Mesenchymal stem cell (in vitro differentiated cells and primary cell): ENCODE measurements around the gene SNRPA1.
A peak's percentile ranks its signal among the peaks of the same experiment; 100 is the strongest.

Experiments used
- DNase-seq: peaks from one replicate; pipeline ENCODE4 v3.0.0-alpha.2; 2013
- H2AFZ ChIP-seq: one replicate; pipeline ENCODE4 v1.6.1; 2013; ENCODE audit warnings: low read depth, mild to moderate bottlenecking, control low read depth, inconsistent platforms, low read length, moderate library complexity
- H2AK5ac ChIP-seq: 2 replicates; pipeline ENCODE4 v1.6.1; 2013; ENCODE audit warnings: low read length, moderate library complexity, mild to moderate bottlenecking, inconsistent platforms; ENCODE audit not compliant: severe bottlenecking
- H2BK120ac ChIP-seq: one replicate; pipeline ENCODE4 v1.6.1; 2013; ENCODE audit warnings: low read depth, mild to moderate bottlenecking, inconsistent platforms, low read length, moderate library complexity
- H2BK12ac ChIP-seq, 2 experiments: one replicate each; pipeline ENCODE4 v1.6.1; 2013; ENCODE audit warnings: inconsistent platforms in 2 of 2, low read length in 2 of 2, mild to moderate bottlenecking in 2 of 2, moderate library complexity in 2 of 2, control low read depth in 1 of 2
- H2BK15ac ChIP-seq: one replicate; pipeline ENCODE4 v1.6.1; 2013; ENCODE audit warnings: mild to moderate bottlenecking, low read depth, inconsistent platforms; ENCODE audit not compliant: poor library complexity, severe bottlenecking
- H2BK5ac ChIP-seq: 2 replicates; pipeline ENCODE4 v1.6.1; 2013; ENCODE audit warnings: low read depth, mild to moderate bottlenecking, low read length, control low read depth, inconsistent platforms; ENCODE audit not compliant: poor library complexity, severe bottlenecking
- H3K14ac ChIP-seq, 2 experiments: one replicate each; pipeline ENCODE4 v1.6.1; 2013; ENCODE audit warnings: inconsistent platforms in 2 of 2, low read length in 2 of 2, control low read depth in 1 of 2, mild to moderate bottlenecking in 1 of 2, moderate library complexity in 1 of 2
- H3K18ac ChIP-seq, 2 experiments: one replicate each; pipeline ENCODE4 v1.6.1; 2013; ENCODE audit warnings: inconsistent platforms in 2 of 2, low read length in 2 of 2, control low read depth in 1 of 2, low read depth in 1 of 2, mild to moderate bottlenecking in 1 of 2
- H3K23ac ChIP-seq, 2 experiments: one replicate each; pipeline ENCODE4 v1.6.1; 2013; ENCODE audit warnings: inconsistent platforms in 2 of 2, low read length in 2 of 2, mild to moderate bottlenecking in 2 of 2, moderate library complexity in 2 of 2, control low read depth in 1 of 2
- H3K27ac ChIP-seq: 2 replicates; pipeline ENCODE4 v1.5.1; 2013; ENCODE audit warnings: mild to moderate bottlenecking, moderate library complexity, low read length, control low read depth, inconsistent platforms; ENCODE audit not compliant: poor library complexity, severe bottlenecking
- H3K27me3 ChIP-seq, 2 experiments: 2 replicates each; pipeline versions ENCODE4 v1.6.1 to v1.7.0; 2013; ENCODE audit warnings: low read length in 2 of 2, mild to moderate bottlenecking in 2 of 2, moderate library complexity in 2 of 2, control low read depth in 1 of 2, inconsistent platforms in 1 of 2; ENCODE audit not compliant: control insufficient read depth in 1 of 2, insufficient read depth in 1 of 2
- H3K36me3 ChIP-seq, 2 experiments: 2 replicates each; pipeline versions ENCODE4 v1.6.1 to v1.7.0; 2013; ENCODE audit warnings: low read length in 2 of 2, control low read depth in 1 of 2, inconsistent platforms in 1 of 2, low read depth in 1 of 2, mild to moderate bottlenecking in 1 of 2; ENCODE audit not compliant: insufficient read depth in 2 of 2, control insufficient read depth in 1 of 2
- H3K4ac ChIP-seq, 2 experiments: one replicate each; pipeline ENCODE4 v1.6.1; 2013; ENCODE audit warnings: inconsistent platforms in 2 of 2, low read length in 2 of 2, mild to moderate bottlenecking in 2 of 2, moderate library complexity in 2 of 2, control low read depth in 1 of 2, low read depth in 1 of 2
- H3K4me1 ChIP-seq: 2 replicates; pipeline ENCODE4 v1.6.1; 2013; ENCODE audit warnings: low read depth, low read length, control low read depth; ENCODE audit not compliant: control insufficient read depth, insufficient read depth
- H3K4me2 ChIP-seq: 2 replicates; pipeline ENCODE4 v1.6.1; 2013; ENCODE audit warnings: low read length, mild to moderate bottlenecking, inconsistent platforms; ENCODE audit not compliant: poor library complexity, severe bottlenecking
- H3K4me3 ChIP-seq, 2 experiments: 2 replicates each; pipeline versions ENCODE4 v1.5.1 to v1.7.0; 2013; ENCODE audit warnings: low read length in 2 of 2, mild to moderate bottlenecking in 2 of 2, control low read depth in 1 of 2, low read depth in 1 of 2; ENCODE audit not compliant: insufficient read depth in 1 of 2
- H3K79me1 ChIP-seq: replicated peaks from 2 replicates; pipeline ENCODE4 v1.6.1; 2013; ENCODE audit warnings: mild to moderate bottlenecking, control low read depth, low read length, inconsistent platforms; ENCODE audit not compliant: poor library complexity, severe bottlenecking
- H3K9ac ChIP-seq: 2 replicates; pipeline ENCODE4 v1.7.0; 2013; ENCODE audit warnings: mild to moderate bottlenecking, low read length, moderate library complexity
- H3K9me3 ChIP-seq: 2 replicates; pipeline ENCODE4 v1.7.0; 2013; ENCODE audit warnings: mild to moderate bottlenecking, low read length; ENCODE audit not compliant: control insufficient read depth
- H4K8ac ChIP-seq: one replicate; pipeline ENCODE4 v1.6.1; 2013; ENCODE audit warnings: inconsistent platforms, mild to moderate bottlenecking, low read length, moderate library complexity
- H4K91ac ChIP-seq: one replicate; pipeline ENCODE4 v1.6.1; 2013; ENCODE audit warnings: mild to moderate bottlenecking, low read length, inconsistent platforms
- WGBS: methylation state at CpG from one replicate; pipeline ENCODE4 v1.1.7; 2013; ENCODE audit warnings: mixed read lengths; 5-methylcytosine and 5-hydroxymethylcytosine counted together

SNRPA1 gene

DNA sequence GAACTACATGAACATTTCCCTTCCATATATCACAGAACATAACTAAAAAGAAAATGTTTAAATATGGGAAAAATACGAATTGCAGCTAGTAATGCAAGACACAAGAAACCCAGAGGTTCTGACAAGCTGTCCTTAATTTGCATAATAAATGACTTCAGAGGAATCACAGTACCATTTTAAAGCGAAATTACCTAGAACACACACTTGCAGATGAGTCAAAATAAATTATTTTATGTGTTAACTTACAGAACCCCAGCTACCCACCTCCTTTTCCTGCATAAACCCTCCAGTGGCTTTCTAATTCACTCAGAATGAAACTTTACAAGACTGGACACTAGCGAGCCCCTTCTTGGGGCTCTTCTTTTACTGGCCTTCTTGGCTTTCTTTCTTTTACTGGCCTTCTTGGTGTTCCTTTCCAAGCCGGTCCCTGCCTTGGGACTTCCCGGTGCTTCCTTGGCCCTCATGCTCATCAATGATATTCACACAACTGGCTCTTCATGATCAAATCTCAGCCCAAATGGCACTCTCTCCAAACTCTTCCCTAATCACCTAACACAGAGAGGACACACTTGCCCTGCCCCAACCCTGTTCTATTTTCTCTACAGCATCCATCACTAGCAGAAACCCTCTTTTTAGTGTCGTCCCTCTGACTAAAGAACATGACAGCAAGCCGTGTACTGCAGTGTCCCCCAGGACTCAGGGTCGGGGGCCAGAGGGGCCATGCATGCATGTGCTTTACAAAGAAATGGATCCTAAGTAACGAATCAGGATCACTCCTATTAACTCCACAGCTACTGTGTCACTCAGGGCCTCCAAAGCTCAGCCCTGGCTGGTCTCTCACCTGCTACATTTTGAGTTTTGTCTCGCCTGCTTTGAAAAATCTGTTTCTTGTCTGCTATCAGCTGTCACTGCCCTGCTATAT lies 48.0 kb downstream of the SNRPA1 start:
- Histone ChIP-seq H2BK120ac (no peak overlapping the region), H3K4me1 (peaks cover 18% of the 10 kb centered on the region), H3K36me3 (peaks cover 24 to 25% of the 10 kb centered on the region in 2 experiments), H3K23ac (no peak overlapping the region), H3K4ac (no peak overlapping the region), H2AK5ac (no peak overlapping the region), H4K91ac (no peak overlapping the region), H3K27me3 (no peaks in the 10 kb centered on the region), H2BK15ac (no peak overlapping the region), H3K9ac (no peak overlapping the region), H3K9me3 (no peaks in the 10 kb centered on the region), H3K4me3 (no peak overlapping the region), H3K27ac (no peak overlapping the region), H3K4me2 (no peak overlapping the region), H3K14ac (no peak overlapping the region), H2BK12ac (peak overlapping the region in 1 of 2 experiments; percentile 34), H3K18ac (no peak overlapping the region), H3K79me1 (no peaks in the 10 kb centered on the region), H2AFZ (no peak overlapping the region), H4K8ac (no peak overlapping the region), H2BK5ac (no peak overlapping the region)
- WGBS, result 94% methylated on average over 10 of the region's 10 CpGs
- no peak for DNase-seq

DNA sequence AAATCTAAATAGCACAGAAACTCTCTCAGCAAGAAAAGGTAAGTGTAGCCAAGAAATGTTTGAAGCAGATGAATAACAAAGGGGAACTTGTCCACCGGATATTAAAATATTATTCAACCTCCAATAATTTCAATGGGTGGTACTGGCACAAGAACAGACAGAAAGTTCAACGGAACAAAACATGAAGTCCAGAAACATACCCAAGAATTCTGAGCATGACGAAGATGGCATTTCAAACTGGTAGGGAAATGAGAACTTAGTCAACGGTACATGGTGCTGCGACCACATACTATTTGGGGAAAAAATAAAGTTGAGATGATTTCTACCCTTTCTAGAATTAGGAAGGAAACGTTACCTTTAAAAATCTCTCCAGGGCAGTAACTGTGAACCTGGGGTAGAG lies 48.7 kb downstream of the SNRPA1 start:
- no peak overlapping the region for H3K4me2 ChIP-seq
- peaks cover 26 to 29% of the 10 kb centered on the region in 2 experiments for H3K36me3 ChIP-seq
- no peak overlapping the region for H3K14ac ChIP-seq
- no peak overlapping the region for H2AK5ac ChIP-seq
- no peak for DNase-seq
- no peak overlapping the region for H3K18ac ChIP-seq
- H3K4me3 ChIP-seq, result no peak overlapping the region
- H3K4me1 ChIP-seq, result peaks cover 18% of the 10 kb centered on the region
- 97% methylated on average over 5 of the region's 6 CpGs for WGBS
- H2AFZ ChIP-seq, result no peak overlapping the region
- no peaks in the 10 kb centered on the region for H3K79me1 ChIP-seq
- no peak overlapping the region for H2BK12ac ChIP-seq
- H3K23ac ChIP-seq, result no peak overlapping the region
- no peaks in the 10 kb centered on the region for H3K27me3 ChIP-seq
- no peak overlapping the region for H4K91ac ChIP-seq
- no peak overlapping the region for H4K8ac ChIP-seq
- no peak overlapping the region for H2BK15ac ChIP-seq
- no peak overlapping the region for H3K27ac ChIP-seq
- H3K9ac ChIP-seq, result no peak overlapping the region
- H2BK120ac ChIP-seq, result no peak overlapping the region
- no peak overlapping the region for H2BK5ac ChIP-seq
- H3K4ac ChIP-seq, result no peak overlapping the region
- H3K9me3 ChIP-seq, result no peaks in the 10 kb centered on the region

DNA sequence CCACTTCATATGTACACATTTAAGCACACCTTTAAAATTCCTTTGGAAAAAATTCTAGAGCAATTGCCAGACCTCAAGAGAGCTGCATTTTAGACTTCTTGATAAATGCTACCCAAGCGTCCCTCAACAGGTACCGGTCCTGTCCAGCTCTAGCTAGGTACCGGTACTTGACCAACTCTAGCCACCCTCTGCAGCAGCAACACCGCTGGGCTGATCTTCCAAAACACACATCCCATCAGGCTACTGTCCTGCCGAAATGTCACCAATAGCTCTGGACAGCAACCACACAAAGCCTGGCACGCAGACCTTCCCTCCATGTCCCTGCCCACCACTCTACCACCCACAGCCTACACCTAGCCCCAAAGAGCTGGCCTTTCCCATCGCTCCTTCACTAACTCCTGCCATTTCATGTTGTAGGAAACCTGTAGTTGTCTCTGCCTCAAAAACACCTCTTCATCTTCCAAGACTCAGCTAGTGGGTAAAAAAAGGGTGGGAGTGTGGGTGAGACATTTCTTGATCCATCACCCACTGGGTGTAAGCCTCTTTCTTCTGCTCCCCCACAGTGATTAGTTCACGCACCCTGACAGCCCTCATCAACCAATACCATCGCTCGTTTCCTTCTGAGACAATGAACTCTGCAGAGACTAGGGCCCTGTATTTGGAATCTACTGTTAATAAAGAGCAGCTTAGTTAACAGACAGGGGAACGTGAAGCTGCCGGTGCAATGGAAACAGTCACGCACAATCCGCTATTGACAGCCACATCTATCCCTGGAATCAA lies 50.0 kb downstream of the SNRPA1 start:
- peaks cover 28 to 29% of the 10 kb centered on the region in 2 experiments for H3K36me3 ChIP-seq
- no peak overlapping the region for H3K4me3 ChIP-seq
- H3K23ac ChIP-seq, result peak overlapping the region in 1 of 2 experiments; percentile 60
- no peaks in the 10 kb centered on the region for H3K9me3 ChIP-seq
- H2BK5ac ChIP-seq, result no peak overlapping the region
- peaks cover 18% of the 10 kb centered on the region for H3K4me1 ChIP-seq
- no peaks in the 10 kb centered on the region for H3K79me1 ChIP-seq
- 97% methylated on average over 13 of the region's 14 CpGs for WGBS
- H4K8ac ChIP-seq, result no peak overlapping the region
- no peak overlapping the region for H2AFZ ChIP-seq
- H2BK15ac ChIP-seq, result no peak overlapping the region
- H3K9ac ChIP-seq, result peak overlapping the region; percentile 3
- H3K18ac ChIP-seq, result peak overlapping the region in 1 of 2 experiments; percentile 28
- no peak for DNase-seq
- H3K14ac ChIP-seq, result peak overlapping the region in 1 of 2 experiments; percentile 6
- H3K4ac ChIP-seq, result no peak overlapping the region
- no peak overlapping the region for H2BK12ac ChIP-seq
- H3K4me2 ChIP-seq, result no peak overlapping the region
- no peaks in the 10 kb centered on the region for H3K27me3 ChIP-seq
- no peak overlapping the region for H2BK120ac ChIP-seq
- H3K27ac ChIP-seq, result no peak overlapping the region
- no peak overlapping the region for H4K91ac ChIP-seq
- no peak overlapping the region for H2AK5ac ChIP-seq
